Suprapubic skin (tissue), 4 donors: ENCODE data around the gene CACNA2D1. TPM values are rescaled to one million over a fixed set of nuclear protein-coding genes. Genes with fewer than 3 reads are reported as not detected.

Experiments used
- DNase-seq, 2 donors: peaks; one replicate each; pipeline ENCODE4 v3.0.0-alpha.2; 2019; ENCODE audit warnings: low spot score in 2 of 2
- H3K27ac ChIP-seq: fragments of 200-600 bp; sonication (generic); one replicate; pipeline ENCODE4 v1.5.1; 2019
- H3K27me3 ChIP-seq: fragments of 200-600 bp; sonication (generic); one replicate; pipeline ENCODE4 v1.5.1; 2019
- H3K36me3 ChIP-seq: fragments of 200-600 bp; sonication (generic); one replicate; pipeline ENCODE4 v1.5.1; 2019
- H3K4me1 ChIP-seq: fragments of 200-600 bp; sonication (generic); one replicate; pipeline ENCODE4 v1.5.1; 2019
- H3K4me3 ChIP-seq: fragments of 200-600 bp; sonication (generic); one replicate; pipeline ENCODE4 v1.5.1; 2019; ENCODE audit warnings: mild to moderate bottlenecking
- H3K9me3 ChIP-seq: fragments of 200-600 bp; sonication (generic); one replicate; pipeline ENCODE4 v1.5.1; 2019
- EP300 ChIP-seq: sonication (generic); formaldehyde crosslinking; IDR thresholded peaks from one replicate; pipeline ENCODE4 v1.6.1; 2017; ENCODE audit warnings: antibody characterized with exemption
- POLR2A ChIP-seq, 2 donors: fragments of 450-650 bp; IDR thresholded peaks; one replicate each; pipeline ENCODE4 v1.6.1; 2017; ENCODE audit warnings: antibody characterized with exemption in 2 of 2, mild to moderate bottlenecking in 2 of 2, moderate library complexity in 2 of 2
- POLR2AphosphoS5 ChIP-seq, 3 donors: sonication (generic); formaldehyde crosslinking; IDR thresholded peaks; one replicate each; pipeline ENCODE4 v1.6.1; 2017; ENCODE audit warnings: antibody characterized with exemption in 3 of 3
- WGBS: methylation state at CpG from one replicate; pipeline ENCODE4 v1.1.5; 2018; 5-methylcytosine and 5-hydroxymethylcytosine counted together
- total RNA-seq, 4 donors: library from RNA; depleted of rRNA; stranded (reverse); fragments of >200 nt; gene quantifications; one replicate each; pipeline ENCODE4 v1.1.0, GENCODE V29; 2016
- TF ChIP-seq, protein P1 (sequence below), 2 donors: fragments of 200-600 bp in 1 of 2; fragments of 450-650 bp in 1 of 2; sonication (generic) in 1 of 2; IDR thresholded peaks; one replicate each; pipeline ENCODE4 v1.5.1; 2016 to 2019; ENCODE audit warnings: antibody characterized with exemption in 2 of 2, mild to moderate bottlenecking in 1 of 2, moderate library complexity in 1 of 2

CACNA2D1 gene
- total RNA-seq, 4 donors from 2014 or later: 9.3 to 16.9 (median 10.6) TPM

DNA sequence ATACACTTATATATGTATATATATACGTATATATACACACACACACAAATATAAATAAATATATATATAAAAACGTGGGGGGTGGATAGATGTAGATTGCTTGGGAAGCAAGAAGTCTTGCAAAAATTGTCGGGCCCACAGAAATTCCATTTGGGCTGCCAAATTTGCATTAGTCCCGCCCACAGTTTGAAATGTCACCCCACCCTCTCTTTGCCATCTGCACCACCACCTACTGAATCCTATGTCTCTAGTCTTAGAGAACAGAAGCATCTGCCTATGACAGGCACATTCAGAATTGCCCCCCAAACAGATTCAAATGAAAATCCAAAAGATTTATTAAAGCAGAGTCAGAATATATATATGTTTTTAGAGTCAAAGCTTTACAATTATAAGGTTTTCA, 25.6 kb upstream of the CACNA2D1 start:
- 72% methylated on average over 4 of the region's 4 CpGs for WGBS
- Histone ChIP-seq H3K4me1 (no peaks in the 10 kb centered on the region), H3K9me3 (no peaks in the 10 kb centered on the region), H3K36me3 (no peaks in the 10 kb centered on the region), H3K27ac (no peak overlapping the region), H3K27me3 (no peaks in the 10 kb centered on the region), H3K4me3 (no peak overlapping the region)
- no peak for TF ChIP-seq POLR2AphosphoS5 (IDR thresholded peaks at IDR 0.05)
- TF ChIP-seq, protein P1, sequence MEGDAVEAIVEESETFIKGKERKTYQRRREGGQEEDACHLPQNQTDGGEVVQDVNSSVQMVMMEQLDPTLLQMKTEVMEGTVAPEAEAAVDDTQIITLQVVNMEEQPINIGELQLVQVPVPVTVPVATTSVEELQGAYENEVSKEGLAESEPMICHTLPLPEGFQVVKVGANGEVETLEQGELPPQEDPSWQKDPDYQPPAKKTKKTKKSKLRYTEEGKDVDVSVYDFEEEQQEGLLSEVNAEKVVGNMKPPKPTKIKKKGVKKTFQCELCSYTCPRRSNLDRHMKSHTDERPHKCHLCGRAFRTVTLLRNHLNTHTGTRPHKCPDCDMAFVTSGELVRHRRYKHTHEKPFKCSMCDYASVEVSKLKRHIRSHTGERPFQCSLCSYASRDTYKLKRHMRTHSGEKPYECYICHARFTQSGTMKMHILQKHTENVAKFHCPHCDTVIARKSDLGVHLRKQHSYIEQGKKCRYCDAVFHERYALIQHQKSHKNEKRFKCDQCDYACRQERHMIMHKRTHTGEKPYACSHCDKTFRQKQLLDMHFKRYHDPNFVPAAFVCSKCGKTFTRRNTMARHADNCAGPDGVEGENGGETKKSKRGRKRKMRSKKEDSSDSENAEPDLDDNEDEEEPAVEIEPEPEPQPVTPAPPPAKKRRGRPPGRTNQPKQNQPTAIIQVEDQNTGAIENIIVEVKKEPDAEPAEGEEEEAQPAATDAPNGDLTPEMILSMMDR (IDR thresholded peaks at IDR 0.05): no peak
- TF ChIP-seq POLR2A (IDR thresholded peaks at IDR 0.05): no peak
- TF ChIP-seq EP300: no peak
- no peak for DNase-seq

DNA sequence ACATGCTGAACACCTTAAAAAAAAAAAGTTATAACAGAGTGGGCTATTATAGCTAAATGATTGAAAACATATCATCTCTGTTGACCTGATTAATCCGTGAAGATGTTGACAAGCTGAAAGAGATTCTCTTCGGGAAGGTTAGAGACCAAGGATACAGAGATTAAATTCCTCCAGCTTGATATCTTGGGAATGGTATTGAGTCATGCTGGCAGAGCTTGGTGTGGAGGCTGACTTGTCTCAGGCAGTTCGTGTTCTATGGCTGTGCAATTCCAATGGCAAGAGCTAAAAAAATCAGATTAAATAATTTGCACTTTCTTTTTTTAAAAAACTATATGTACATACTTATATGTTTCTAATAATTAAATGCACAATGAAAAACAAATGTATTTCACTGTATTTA, 24.9 kb upstream of the CACNA2D1 start:
- Histone ChIP-seq H3K4me3 (no peak overlapping the region), H3K27ac (no peak overlapping the region), H3K27me3 (no peaks in the 10 kb centered on the region), H3K9me3 (no peaks in the 10 kb centered on the region), H3K36me3 (no peaks in the 10 kb centered on the region), H3K4me1 (no peaks in the 10 kb centered on the region)
- DNase-seq: no peak
- TF ChIP-seq, protein P1 (IDR thresholded peaks at IDR 0.05): no peak
- WGBS: 79% methylated on average over 3 of the region's 3 CpGs

DNA sequence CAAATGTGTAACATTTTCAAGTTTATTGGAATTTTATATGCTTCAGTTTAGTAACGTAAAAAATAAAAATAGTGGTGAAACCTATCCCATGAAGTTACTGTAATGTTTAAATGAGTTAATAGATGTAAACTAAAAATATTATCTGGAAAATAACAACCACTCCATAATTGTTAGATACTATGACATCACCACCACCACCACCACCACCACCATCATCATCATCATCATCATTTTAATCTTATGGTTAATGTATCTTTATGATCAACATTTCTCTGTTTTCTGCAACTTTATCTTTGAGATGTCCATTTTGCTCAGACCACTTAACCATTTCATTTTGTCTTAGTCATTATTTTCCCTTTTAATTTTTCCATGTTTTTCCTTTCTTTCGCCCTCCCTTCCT, 23.4 kb upstream of the CACNA2D1 start:
- no peak for DNase-seq
- 94% methylated on average over 2 of the region's 2 CpGs for WGBS

DNA sequence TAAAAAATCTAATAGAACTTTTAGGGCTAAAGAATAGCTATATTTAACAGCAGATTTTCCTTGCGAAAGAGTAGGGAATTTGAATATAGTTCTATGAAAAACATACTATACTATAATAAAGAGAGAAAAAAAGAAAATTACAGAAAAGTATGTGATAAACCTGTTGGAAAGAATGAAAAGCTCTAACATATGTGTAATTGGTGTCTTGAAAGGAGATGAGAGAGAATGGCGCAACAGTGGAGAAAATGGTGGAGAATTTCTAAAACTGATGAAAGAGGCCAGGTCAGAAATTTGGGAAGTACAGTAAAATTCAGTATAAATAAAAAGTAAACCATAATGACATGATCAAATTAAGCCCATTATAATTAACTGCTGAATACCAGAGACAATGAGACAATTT, 20.8 kb upstream of the CACNA2D1 start:
- DNase-seq: no peak
- H3K9me3 ChIP-seq: no peaks in the 10 kb centered on the region
- no peaks in the 10 kb centered on the region for H3K4me1 ChIP-seq
- no peak overlapping the region for H3K4me3 ChIP-seq
- no peak overlapping the region for H3K27ac ChIP-seq
- H3K36me3 ChIP-seq: no peaks in the 10 kb centered on the region
- no peaks in the 10 kb centered on the region for H3K27me3 ChIP-seq
- TF ChIP-seq EP300 (no peak), POLR2A (IDR thresholded peaks at IDR 0.05) (no peak), POLR2AphosphoS5 (IDR thresholded peaks at IDR 0.05) (no peak)
- TF ChIP-seq, protein P1 (IDR thresholded peaks at IDR 0.05): no peak
- 99% methylated on average over 2 of the region's 2 CpGs for WGBS

More for the DNA sequence above, 23.4 kb upstream of the CACNA2D1 start:
- H3K4me3 ChIP-seq: no peak overlapping the region
- no peaks in the 10 kb centered on the region for H3K36me3 ChIP-seq
- no peaks in the 10 kb centered on the region for H3K27me3 ChIP-seq
- no peaks in the 10 kb centered on the region for H3K4me1 ChIP-seq
- TF ChIP-seq EP300: no peak
- no peak for TF ChIP-seq POLR2AphosphoS5 (IDR thresholded peaks at IDR 0.05)
- no peak for TF ChIP-seq POLR2A (IDR thresholded peaks at IDR 0.05)
- TF ChIP-seq, protein P1 (IDR thresholded peaks at IDR 0.05): no peak
- H3K27ac ChIP-seq: no peak overlapping the region
- no peaks in the 10 kb centered on the region for H3K9me3 ChIP-seq

DNA sequence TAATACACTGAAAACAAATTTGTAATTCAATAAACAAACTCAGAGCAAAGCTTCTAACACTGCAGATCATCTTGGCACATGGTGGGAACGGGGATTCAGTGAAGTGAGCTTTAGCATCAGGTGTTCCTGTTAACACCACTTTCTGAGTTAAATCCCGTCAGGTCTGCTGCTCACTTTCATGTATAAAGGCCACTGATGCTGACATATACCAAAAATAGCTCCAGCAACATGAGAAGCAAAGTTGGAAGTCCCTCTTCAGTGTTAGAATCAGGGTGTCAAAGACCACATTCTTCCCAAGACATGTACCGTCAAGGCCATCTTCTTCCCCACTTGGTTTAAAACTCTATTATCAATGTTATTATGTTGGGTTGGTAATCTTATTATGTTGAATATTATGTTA, 11.7 kb upstream of the CACNA2D1 start:
- H3K4me1 ChIP-seq: no peaks in the 10 kb centered on the region
- H3K9me3 ChIP-seq: no peaks in the 10 kb centered on the region
- no peaks in the 10 kb centered on the region for H3K36me3 ChIP-seq
- 89% methylated on average over 3 of the region's 3 CpGs for WGBS
- no peak overlapping the region for H3K4me3 ChIP-seq
- DNase-seq: no peak
- no peak overlapping the region for H3K27ac ChIP-seq
- H3K27me3 ChIP-seq: no peaks in the 10 kb centered on the region
- TF ChIP-seq, protein P1 (IDR thresholded peaks at IDR 0.05): no peak
- TF ChIP-seq POLR2A (IDR thresholded peaks at IDR 0.05): no peak
- TF ChIP-seq POLR2AphosphoS5 (IDR thresholded peaks at IDR 0.05): no peak
- TF ChIP-seq EP300: no peak
